Measurements from ENCODE around the gene MRPS18B.

GRCh38 chr6:30568245-30568644 is 49.4 kb upstream of the MRPS18B start:
- TF ChIP-seq, protein P1, sequence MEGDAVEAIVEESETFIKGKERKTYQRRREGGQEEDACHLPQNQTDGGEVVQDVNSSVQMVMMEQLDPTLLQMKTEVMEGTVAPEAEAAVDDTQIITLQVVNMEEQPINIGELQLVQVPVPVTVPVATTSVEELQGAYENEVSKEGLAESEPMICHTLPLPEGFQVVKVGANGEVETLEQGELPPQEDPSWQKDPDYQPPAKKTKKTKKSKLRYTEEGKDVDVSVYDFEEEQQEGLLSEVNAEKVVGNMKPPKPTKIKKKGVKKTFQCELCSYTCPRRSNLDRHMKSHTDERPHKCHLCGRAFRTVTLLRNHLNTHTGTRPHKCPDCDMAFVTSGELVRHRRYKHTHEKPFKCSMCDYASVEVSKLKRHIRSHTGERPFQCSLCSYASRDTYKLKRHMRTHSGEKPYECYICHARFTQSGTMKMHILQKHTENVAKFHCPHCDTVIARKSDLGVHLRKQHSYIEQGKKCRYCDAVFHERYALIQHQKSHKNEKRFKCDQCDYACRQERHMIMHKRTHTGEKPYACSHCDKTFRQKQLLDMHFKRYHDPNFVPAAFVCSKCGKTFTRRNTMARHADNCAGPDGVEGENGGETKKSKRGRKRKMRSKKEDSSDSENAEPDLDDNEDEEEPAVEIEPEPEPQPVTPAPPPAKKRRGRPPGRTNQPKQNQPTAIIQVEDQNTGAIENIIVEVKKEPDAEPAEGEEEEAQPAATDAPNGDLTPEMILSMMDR (IDR thresholded peaks at IDR 0.05): no peak
- no peak for TF ChIP-seq POLR2A (IDR thresholded peaks at IDR 0.05)
- no peak for TF ChIP-seq EP300 (IDR thresholded peaks at IDR 0.05)
- no peak for TF ChIP-seq POLR2AphosphoS5 (IDR thresholded peaks at IDR 0.05)

Data from upper lobe of left lung (tissue), 4 donors.